GM19035 (cell line): Measurements from ENCODE around the gene MINK1.
"Not testable (repeated sequence)": the region's sequence is repeated elsewhere in the genome, so short reads cannot be mapped to it uniquely, and the experiment has no call there.

ENCODE experiments used
- ATAC-seq: cut with Tn5 transposase; IDR thresholded peaks from one replicate; pipeline ENCODE4 v1.9.1; 2021; ENCODE audit not compliant: unreplicated experiment

The MINK1 gene

GRCh38 chr17:4869058-4869998 is 36.2 kb downstream of the MINK1 start:
- not testable (repeated sequence) for ATAC-seq

- no peak for ATAC-seq
These were observed 37.7 kb downstream of the MINK1 start for GRCh38 chr17:4870855-4871254.

GRCh38 chr17:4872786-4873185 is 39.6 kb downstream of the MINK1 start:
- no peak for ATAC-seq

GRCh38 chr17:4877089-4877488 is 43.9 kb downstream of the MINK1 start:
- ATAC-seq = no peak

- ATAC-seq = no peak
These were observed 46.5 kb downstream of the MINK1 start for GRCh38 chr17:4879601-4880000.

GRCh38 chr17:4880857-4881256 is 47.7 kb downstream of the MINK1 start:
- ATAC-seq = no peak

GRCh38 chr17:4881761-4882555 is 48.8 kb downstream of the MINK1 start:
- ATAC-seq = no peak

- no peak for ATAC-seq
These were observed 51.3 kb downstream of the MINK1 start for GRCh38 chr17:4884489-4884888.

- no peak for ATAC-seq
These were observed 53.7 kb downstream of the MINK1 start for GRCh38 chr17:4886830-4887229.

GRCh38 chr17:4887581-4887980 is 54.4 kb downstream of the MINK1 start:
- ATAC-seq = no peak

GRCh38 chr17:4891411-4892410 is 58.6 kb downstream of the MINK1 start:
- no peak for ATAC-seq

GRCh38 chr17:4892499-4893221 is 59.5 kb downstream of the MINK1 start:
- ATAC-seq = no peak

- no peak for ATAC-seq
These were observed 60.1 kb downstream of the MINK1 start for GRCh38 chr17:4893272-4893671.

GRCh38 chr17:4893721-4894560 is 60.8 kb downstream of the MINK1 start:
- ATAC-seq = no peak

GRCh38 chr17:4895121-4895520 is 62.0 kb downstream of the MINK1 start:
- no peak for ATAC-seq

GRCh38 chr17:4895657-4896331 is 62.7 kb downstream of the MINK1 start:
- no peak for ATAC-seq

- no peak for ATAC-seq
These were observed 63.4 kb downstream of the MINK1 start for GRCh38 chr17:4896332-4897197.
